Gastrocnemius medialis (tissue), 4 donors: ENCODE measurements around the gene PFDN2. TPM values are rescaled to one million over a fixed set of nuclear protein-coding genes. Genes with fewer than 3 reads are reported as not detected.

Experiments
- ATAC-seq, 2 donors: fragments of 150-250 bp; one replicate each; pipeline ENCODE4 v1.9.1; 2016
- DNase-seq, 2 donors: peaks; one replicate each; pipeline ENCODE4 v3.0.0-alpha.2; 2019
- H3K27ac ChIP-seq, 4 donors: fragments of 200-600 bp; sonication (generic); 1 replicate in 1 of 4; 2 replicates in 3 of 4; pipeline ENCODE4 v1.5.1; 2016 to 2018; ENCODE audit warnings: mild to moderate bottlenecking in 2 of 4, moderate library complexity in 1 of 4
- H3K27me3 ChIP-seq, 3 donors: fragments of 200-600 bp; sonication (generic) in 2 of 3; 1 replicate in 1 of 3; 2 replicates in 2 of 3; pipeline versions ENCODE4 v1.5.1 to v1.6.0; 2016 to 2019; ENCODE audit warnings: mild to moderate bottlenecking in 1 of 3, moderate library complexity in 1 of 3
- H3K36me3 ChIP-seq, 2 donors: fragments of 200-600 bp; sonication (generic) in 1 of 2; one replicate each; pipeline ENCODE4 v1.5.1; 2017 to 2018
- H3K4me1 ChIP-seq, 2 donors: fragments of 200-600 bp; sonication (generic) in 1 of 2; one replicate each; pipeline ENCODE4 v1.5.1; 2016 to 2017; ENCODE audit warnings: mild to moderate bottlenecking in 2 of 2
- H3K4me3 ChIP-seq, 4 donors: fragments of 200-600 bp; sonication (generic) in 3 of 4; 1 replicate in 1 of 4; 2 replicates in 3 of 4; pipeline ENCODE4 v1.5.1; 2016 to 2019; ENCODE audit warnings: mild to moderate bottlenecking in 2 of 4
- H3K9me3 ChIP-seq, 3 donors: fragments of 200-600 bp; sonication (generic) in 2 of 3; 1 replicate in 1 of 3; 2 replicates in 2 of 3; pipeline ENCODE4 v1.5.1; 2016 to 2019
- POLR2A ChIP-seq, 2 donors: fragments of 450-650 bp; IDR thresholded peaks; one replicate each; pipeline ENCODE4 v1.6.1; 2017; ENCODE audit warnings: antibody characterized with exemption in 2 of 2, mild to moderate bottlenecking in 2 of 2, moderate library complexity in 2 of 2
- in situ Hi-C, 4 donors: fragments of 200-750 bp; cut with MboI; loops; one replicate each; pipeline versions ENCODE4 v1.15.0 to v1.8.0; 2017; ENCODE audit warnings: low sequenced_read_pairs in 4 of 4
- intact Hi-C: fragments of 100-400 bp; cut with DNase I; formaldehyde crosslinking; loops from one replicate; pipeline ENCODE4 v1.15.1; 2023; ENCODE audit warnings: low total_unique reads
- total RNA-seq, 4 donors: library from RNA; depleted of rRNA; stranded (reverse); fragments of >200 nt; gene quantifications; one replicate each; pipeline versions ENCODE4 v1.1.0 to v1.2.3, GENCODE V29; 2016
- TF ChIP-seq, protein P1 (sequence below), 5 experiments: fragments of 450-650 bp in 3 of 5; fragments of 200-600 bp in 2 of 5; sonication (generic) in 2 of 5; IDR thresholded peaks in 4 of 5; conservative IDR thresholded peaks in 1 of 5; 1 replicate in 4 of 5; 2 replicates in 1 of 5; pipeline ENCODE4 v1.5.1; 2016 to 2019; ENCODE audit warnings: antibody characterized with exemption in 5 of 5, mild to moderate bottlenecking in 3 of 5, moderate library complexity in 3 of 5

PFDN2 gene
- total RNA-seq, 4 donors from 2014 or later = 62.4 to 106 (median 74.1) TPM

- H3K27me3 ChIP-seq = no peaks in the 10 kb centered on the region
- no peaks in the 10 kb centered on the region for H3K36me3 ChIP-seq
- H3K9me3 ChIP-seq = no peaks in the 10 kb centered on the region
- intact Hi-C loops (no loop called here), in situ Hi-C loops (no loop called here)
- no peak for ATAC-seq
- TF ChIP-seq, protein P1, sequence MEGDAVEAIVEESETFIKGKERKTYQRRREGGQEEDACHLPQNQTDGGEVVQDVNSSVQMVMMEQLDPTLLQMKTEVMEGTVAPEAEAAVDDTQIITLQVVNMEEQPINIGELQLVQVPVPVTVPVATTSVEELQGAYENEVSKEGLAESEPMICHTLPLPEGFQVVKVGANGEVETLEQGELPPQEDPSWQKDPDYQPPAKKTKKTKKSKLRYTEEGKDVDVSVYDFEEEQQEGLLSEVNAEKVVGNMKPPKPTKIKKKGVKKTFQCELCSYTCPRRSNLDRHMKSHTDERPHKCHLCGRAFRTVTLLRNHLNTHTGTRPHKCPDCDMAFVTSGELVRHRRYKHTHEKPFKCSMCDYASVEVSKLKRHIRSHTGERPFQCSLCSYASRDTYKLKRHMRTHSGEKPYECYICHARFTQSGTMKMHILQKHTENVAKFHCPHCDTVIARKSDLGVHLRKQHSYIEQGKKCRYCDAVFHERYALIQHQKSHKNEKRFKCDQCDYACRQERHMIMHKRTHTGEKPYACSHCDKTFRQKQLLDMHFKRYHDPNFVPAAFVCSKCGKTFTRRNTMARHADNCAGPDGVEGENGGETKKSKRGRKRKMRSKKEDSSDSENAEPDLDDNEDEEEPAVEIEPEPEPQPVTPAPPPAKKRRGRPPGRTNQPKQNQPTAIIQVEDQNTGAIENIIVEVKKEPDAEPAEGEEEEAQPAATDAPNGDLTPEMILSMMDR (IDR thresholded peaks at IDR 0.05 in 4 of 5, conservative IDR thresholded peaks at IDR 0.05 in 1 of 5) = no peak
- TF ChIP-seq POLR2A (IDR thresholded peaks at IDR 0.05) = no peak
- H3K27ac ChIP-seq = no peak overlapping the region
- DNase-seq = no peak
- no peaks in the 10 kb centered on the region for H3K4me1 ChIP-seq
- H3K4me3 ChIP-seq = no peak overlapping the region
Observed at GRCh38 chr1:161085165-161085564, 32.7 kb downstream of the PFDN2 start.

- H3K9me3 ChIP-seq = no peaks in the 10 kb centered on the region
- H3K36me3 ChIP-seq = no peaks in the 10 kb centered on the region
- no peak for ATAC-seq
- H3K4me1 ChIP-seq = no peaks in the 10 kb centered on the region
- intact Hi-C loops (no loop called here), in situ Hi-C loops (no loop called here)
- no peaks in the 10 kb centered on the region for H3K27me3 ChIP-seq
- no peak overlapping the region for H3K4me3 ChIP-seq
- DNase-seq = no peak
- TF ChIP-seq, protein P1 (IDR thresholded peaks at IDR 0.05 in 4 of 5, conservative IDR thresholded peaks at IDR 0.05 in 1 of 5) = no peak
- TF ChIP-seq POLR2A (IDR thresholded peaks at IDR 0.05) = no peak
- H3K27ac ChIP-seq = no peak overlapping the region
Observed at GRCh38 chr1:161084597-161084988, 33.2 kb downstream of the PFDN2 start.

- H3K4me3 ChIP-seq = no peak overlapping the region
- no peak overlapping the region for H3K27ac ChIP-seq
- no peaks in the 10 kb centered on the region for H3K9me3 ChIP-seq
- no peak for ATAC-seq
- in situ Hi-C loops (no loop called here), intact Hi-C loops (no loop called here)
- no peaks in the 10 kb centered on the region for H3K27me3 ChIP-seq
- H3K4me1 ChIP-seq = no peaks in the 10 kb centered on the region
- DNase-seq = no peak
- H3K36me3 ChIP-seq = no peaks in the 10 kb centered on the region
- TF ChIP-seq, protein P1 (IDR thresholded peaks at IDR 0.05 in 4 of 5, conservative IDR thresholded peaks at IDR 0.05 in 1 of 5) = no peak
- TF ChIP-seq POLR2A (IDR thresholded peaks at IDR 0.05) = no peak
Observed at GRCh38 chr1:161083748-161084596, 33.9 kb downstream of the PFDN2 start.

DNA sequence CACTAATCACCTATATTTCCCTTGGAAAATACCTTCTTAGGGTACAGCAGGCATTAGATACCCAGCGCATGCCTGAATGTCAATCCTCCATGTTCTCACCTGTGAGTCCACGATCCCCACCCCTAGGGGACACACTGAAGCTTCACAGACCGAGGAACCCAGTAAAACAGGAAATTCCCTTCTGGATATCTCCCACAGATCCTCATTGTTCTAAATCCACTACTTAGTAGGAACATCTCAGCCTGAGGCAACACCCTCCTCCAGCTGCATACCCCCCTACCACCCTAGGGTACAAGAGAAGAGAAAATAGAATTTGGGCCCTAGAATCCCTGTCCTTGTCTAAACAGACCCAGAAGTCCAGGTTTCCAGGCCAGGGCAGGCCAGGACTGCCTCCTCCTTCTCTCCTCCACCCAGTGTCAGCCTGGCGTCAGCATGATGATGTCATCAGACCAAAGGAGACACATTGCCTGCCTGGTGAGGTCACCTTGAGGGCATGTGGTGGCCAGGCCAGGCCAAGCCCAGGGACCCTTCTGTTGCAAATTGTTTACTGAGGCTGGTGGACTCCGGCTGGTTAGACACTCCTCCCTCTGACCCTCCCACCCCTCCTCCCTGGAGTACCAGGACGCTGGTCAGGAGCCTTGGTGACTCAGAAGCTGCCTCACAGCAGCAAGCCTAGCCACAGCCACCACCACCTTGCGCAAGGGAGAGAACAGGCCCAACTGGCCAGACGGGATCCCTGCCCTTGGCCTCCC, 34.7 kb downstream of the PFDN2 start:
- peak; percentile 61 to 84 for DNase-seq
- intact Hi-C loops = no loop called here
- H3K4me1 ChIP-seq = no peaks in the 10 kb centered on the region
- TF ChIP-seq, protein P1 (IDR thresholded peaks at IDR 0.05 in 4 of 5, conservative IDR thresholded peaks at IDR 0.05 in 1 of 5) = no peak
- TF ChIP-seq POLR2A (IDR thresholded peaks at IDR 0.05) = no peak
- no peaks in the 10 kb centered on the region for H3K36me3 ChIP-seq
- peak; percentile 80 to 87 for ATAC-seq
- H3K27me3 ChIP-seq = no peaks in the 10 kb centered on the region
- in situ Hi-C loops = no loop called here
- H3K27ac ChIP-seq = no peak overlapping the region
- no peak overlapping the region for H3K4me3 ChIP-seq
- no peaks in the 10 kb centered on the region for H3K9me3 ChIP-seq
